Liver (tissue), 9 donors: ENCODE results near the gene USP49. TPM values are rescaled to one million over a fixed set of nuclear protein-coding genes. Genes with fewer than 3 reads are reported as not detected.

Experiments used
- DNase-seq: peaks from one replicate; pipeline ENCODE4 v3.0.0-alpha.2; 2017; ENCODE audit warnings: low spot score
- H3K27ac ChIP-seq, 2 donors: one replicate each; pipeline ENCODE4 v1.7.0; 2013; ENCODE audit warnings: inconsistent platforms in 2 of 2, low read length in 2 of 2, control low read depth in 1 of 2, low read depth in 1 of 2, mild to moderate bottlenecking in 1 of 2
- H3K27me3 ChIP-seq, 4 donors: one replicate each; pipeline versions ENCODE4 v1.6.1 to v1.7.0; 2013; ENCODE audit warnings: low read length in 3 of 4, inconsistent platforms in 1 of 4, mild to moderate bottlenecking in 1 of 4, moderate library complexity in 1 of 4; ENCODE audit not compliant: control insufficient read depth in 4 of 4, insufficient read depth in 4 of 4
- H3K36me3 ChIP-seq, 4 donors: one replicate each; pipeline versions ENCODE4 v1.6.1 to v1.7.0; 2013; ENCODE audit warnings: low read length in 3 of 4, mild to moderate bottlenecking in 3 of 4, low read depth in 1 of 4, moderate library complexity in 1 of 4; ENCODE audit not compliant: control insufficient read depth in 4 of 4, insufficient read depth in 3 of 4
- H3K4me1 ChIP-seq, 4 donors: one replicate each; pipeline versions ENCODE4 v1.6.1 to v1.7.0; 2013; ENCODE audit warnings: low read length in 3 of 4, mild to moderate bottlenecking in 3 of 4, moderate library complexity in 1 of 4; ENCODE audit not compliant: control insufficient read depth in 4 of 4, insufficient read depth in 4 of 4
- H3K4me3 ChIP-seq, 3 donors: one replicate each; pipeline versions ENCODE4 v1.6.1 to v1.7.0; 2013; ENCODE audit warnings: low read length in 3 of 3, control low read depth in 1 of 3, low read depth in 1 of 3, mild to moderate bottlenecking in 1 of 3
- H3K9ac ChIP-seq, 2 donors: one replicate each; pipeline ENCODE4 v1.7.0; 2013; ENCODE audit warnings: low read length in 2 of 2, mild to moderate bottlenecking in 2 of 2, moderate library complexity in 2 of 2, control low read depth in 1 of 2, low read depth in 1 of 2
- H3K9me3 ChIP-seq, 4 donors: one replicate each; pipeline versions ENCODE4 v1.6.1 to v1.7.0; 2013; ENCODE audit warnings: low read length in 3 of 4; ENCODE audit not compliant: control insufficient read depth in 4 of 4
- EGR1 ChIP-seq, 2 donors: IDR thresholded peaks; 2 replicates each; pipeline ENCODE4 v1.6.1; 2016 to 2018; ENCODE audit warnings: antibody characterized with exemption in 2 of 2, low read depth in 2 of 2
- FOXA1 ChIP-seq: IDR thresholded peaks from 2 replicates; pipeline ENCODE4 v1.6.1; 2016; ENCODE audit warnings: antibody characterized with exemption
- FOXA2 ChIP-seq: IDR thresholded peaks from 2 replicates; pipeline ENCODE4 v1.6.1; 2016; ENCODE audit warnings: antibody characterized with exemption
- GABPA ChIP-seq, 2 donors: IDR thresholded peaks in 1 of 2; conservative IDR thresholded peaks in 1 of 2; 2 replicates each; pipeline ENCODE4 v1.6.1; 2016; ENCODE audit warnings: antibody characterized with exemption in 2 of 2, mild to moderate bottlenecking in 1 of 2, moderate library complexity in 1 of 2
- HNF4A ChIP-seq, 2 donors: conservative IDR thresholded peaks; 2 replicates each; pipeline ENCODE4 v1.6.1; 2016; ENCODE audit warnings: antibody characterized with exemption in 2 of 2, mild to moderate bottlenecking in 2 of 2
- HNF4G ChIP-seq: IDR thresholded peaks from 2 replicates; pipeline ENCODE4 v1.6.1; 2016; ENCODE audit warnings: antibody characterized with exemption
- JUND ChIP-seq, 2 donors: IDR thresholded peaks; 2 replicates each; pipeline ENCODE4 v1.6.1; 2016; ENCODE audit warnings: antibody characterized with exemption in 2 of 2
- NR2F2 ChIP-seq: IDR thresholded peaks from 2 replicates; pipeline ENCODE4 v1.6.1; 2016; ENCODE audit warnings: antibody characterized with exemption
- RAD21 ChIP-seq, 2 donors: IDR thresholded peaks; 2 replicates each; pipeline ENCODE4 v1.6.1; 2016; ENCODE audit warnings: antibody characterized with exemption in 2 of 2, mild to moderate bottlenecking in 2 of 2
- RXRA ChIP-seq, 2 donors: IDR thresholded peaks; 2 replicates each; pipeline ENCODE4 v1.6.1; 2017 to 2018; ENCODE audit warnings: antibody characterized with exemption in 2 of 2, mild to moderate bottlenecking in 1 of 2
- SP1 ChIP-seq: IDR thresholded peaks from 2 replicates; pipeline ENCODE4 v1.6.1; 2018; ENCODE audit warnings: antibody characterized with exemption, mild to moderate bottlenecking
- TAF1 ChIP-seq: conservative IDR thresholded peaks from 2 replicates; pipeline ENCODE4 v1.6.1; 2016; ENCODE audit warnings: antibody characterized with exemption, mild to moderate bottlenecking
- YY1 ChIP-seq: IDR thresholded peaks from 2 replicates; pipeline ENCODE4 v1.6.1; 2016; ENCODE audit warnings: antibody characterized with exemption, mild to moderate bottlenecking
- whole genome bisulfite sequencing: extraction: QIAGEN DNeasy Blood & Tissue Kit; methylation state at CpG from one replicate; pipeline ENCODE4 v1.1.7; 2013; 5-methylcytosine and 5-hydroxymethylcytosine counted together
- polyA plus RNA-seq, 2 donors: library from polyadenylated mRNA; stranded (reverse) in 1 of 2; unstranded in 1 of 2; fragments of 200-250 nt in 1 of 2; fragments of >200 nt in 1 of 2; fragmentation: Nextera tagmentation in 1 of 2; extraction: Ambion mirVana in 1 of 2; gene quantifications; one replicate each; pipeline versions ENCODE4 v1.2.1 to v1.2.3, GENCODE V29; 2013 to 2015
- total RNA-seq, 2 donors: library from RNA; depleted of rRNA; stranded (reverse); fragments of >200 nt; gene quantifications; one replicate each; pipeline ENCODE4 v1.2.3, GENCODE V29; 2014
- TF ChIP-seq, protein P1 (sequence below): fragments of 150-350 bp; IDR thresholded peaks from 2 replicates; pipeline ENCODE4 v1.5.1; 2017; ENCODE audit warnings: improper control_type of control experiment, low read depth, low read length; ENCODE audit not compliant: missing input control
- TF ChIP-seq, protein P2 (sequence below): IDR thresholded peaks from 2 replicates; pipeline ENCODE4 v1.6.1; 2016; ENCODE audit warnings: antibody characterized with exemption
- TF ChIP-seq, protein P3 (sequence below): IDR thresholded peaks from 2 replicates; pipeline ENCODE4 v1.6.1; 2016; ENCODE audit warnings: antibody characterized with exemption, mild to moderate bottlenecking
- TF ChIP-seq, protein P4 (sequence below): IDR thresholded peaks from 2 replicates; pipeline ENCODE4 v1.6.1; 2016; ENCODE audit warnings: antibody characterized with exemption
- TF ChIP-seq, protein P5 (sequence below): IDR thresholded peaks from 2 replicates; pipeline ENCODE4 v1.6.1; 2016; ENCODE audit warnings: antibody characterized with exemption
- donor health status: healthy.
- donor health status: healthy.
- donor health status: healthy.
- donor health status: healthy.
- donor health status: healthy.

Gene USP49
- total and polyA plus RNA-seq, 4 donors: 0.33 to 3.4 (median 1.1) TPM

DNA sequence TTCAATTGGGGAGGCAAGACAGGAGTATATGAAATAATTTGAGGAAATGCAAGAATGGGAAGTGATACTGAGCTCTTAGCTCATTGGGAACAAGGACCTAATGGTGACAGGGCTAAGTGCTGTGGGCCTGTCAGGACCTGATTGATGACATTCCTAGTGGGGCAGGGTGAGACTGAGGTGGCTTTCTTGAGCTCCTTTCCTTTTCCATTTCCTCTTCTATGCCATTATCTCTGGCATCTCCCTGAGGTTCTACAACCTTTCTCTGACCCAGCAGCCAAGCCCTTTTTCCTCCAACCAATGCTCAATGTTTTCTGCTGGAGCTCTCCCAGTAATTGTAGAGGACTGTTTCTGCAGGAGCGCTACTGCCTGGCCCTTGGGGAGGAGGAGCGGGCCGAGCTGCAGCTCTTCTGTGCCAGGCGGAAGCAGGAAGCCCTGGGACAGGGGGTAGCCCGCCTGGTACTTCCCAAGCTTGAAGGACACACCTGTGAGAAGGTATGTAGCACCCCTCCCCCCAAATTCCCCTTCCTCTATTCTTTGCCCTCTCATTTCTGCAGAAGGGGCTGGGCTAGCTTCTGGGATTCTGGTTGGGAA, 110.5 kb downstream of the USP49 start:
- no peak overlapping the region for H3K27ac ChIP-seq

More for the DNA sequence above, 110.5 kb downstream of the USP49 start:
- Histone ChIP-seq H3K4me3 (no peak overlapping the region), H3K4me1 (peaks cover 9 to 35% (median 25%) of the 10 kb centered on the region in 4 donors), H3K36me3 (peaks cover 0 to 5% (median 4%) of the 10 kb centered on the region in 4 donors), H3K9ac (no peak overlapping the region), H3K9me3 (no peaks in the 10 kb centered on the region), H3K27me3 (no peaks in the 10 kb centered on the region)
- TF ChIP-seq FOXA2 (no peak), EGR1 (IDR thresholded peaks at IDR 0.05; ENCODE audit: low read depth in 2 of 2) (no peak), NR2F2 (no peak), YY1 (no peak), TAF1 (no peak), HNF4G (no peak), JUND (IDR thresholded peaks at IDR 0.05) (no peak), SP1 (no peak), GABPA (IDR thresholded peaks at IDR 0.05 in 1 of 2, conservative IDR thresholded peaks at IDR 0.05 in 1 of 2) (no peak), FOXA1 (no peak), HNF4A (conservative IDR thresholded peaks at IDR 0.05) (no peak), RAD21 (IDR thresholded peaks at IDR 0.05) (no peak), RXRA (IDR thresholded peaks at IDR 0.05) (no peak)
- TF ChIP-seq, protein P1, sequence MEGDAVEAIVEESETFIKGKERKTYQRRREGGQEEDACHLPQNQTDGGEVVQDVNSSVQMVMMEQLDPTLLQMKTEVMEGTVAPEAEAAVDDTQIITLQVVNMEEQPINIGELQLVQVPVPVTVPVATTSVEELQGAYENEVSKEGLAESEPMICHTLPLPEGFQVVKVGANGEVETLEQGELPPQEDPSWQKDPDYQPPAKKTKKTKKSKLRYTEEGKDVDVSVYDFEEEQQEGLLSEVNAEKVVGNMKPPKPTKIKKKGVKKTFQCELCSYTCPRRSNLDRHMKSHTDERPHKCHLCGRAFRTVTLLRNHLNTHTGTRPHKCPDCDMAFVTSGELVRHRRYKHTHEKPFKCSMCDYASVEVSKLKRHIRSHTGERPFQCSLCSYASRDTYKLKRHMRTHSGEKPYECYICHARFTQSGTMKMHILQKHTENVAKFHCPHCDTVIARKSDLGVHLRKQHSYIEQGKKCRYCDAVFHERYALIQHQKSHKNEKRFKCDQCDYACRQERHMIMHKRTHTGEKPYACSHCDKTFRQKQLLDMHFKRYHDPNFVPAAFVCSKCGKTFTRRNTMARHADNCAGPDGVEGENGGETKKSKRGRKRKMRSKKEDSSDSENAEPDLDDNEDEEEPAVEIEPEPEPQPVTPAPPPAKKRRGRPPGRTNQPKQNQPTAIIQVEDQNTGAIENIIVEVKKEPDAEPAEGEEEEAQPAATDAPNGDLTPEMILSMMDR: no peak
- TF ChIP-seq, protein P2, sequence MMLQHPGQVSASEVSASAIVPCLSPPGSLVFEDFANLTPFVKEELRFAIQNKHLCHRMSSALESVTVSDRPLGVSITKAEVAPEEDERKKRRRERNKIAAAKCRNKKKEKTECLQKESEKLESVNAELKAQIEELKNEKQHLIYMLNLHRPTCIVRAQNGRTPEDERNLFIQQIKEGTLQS: no peak
- TF ChIP-seq, protein P3, sequence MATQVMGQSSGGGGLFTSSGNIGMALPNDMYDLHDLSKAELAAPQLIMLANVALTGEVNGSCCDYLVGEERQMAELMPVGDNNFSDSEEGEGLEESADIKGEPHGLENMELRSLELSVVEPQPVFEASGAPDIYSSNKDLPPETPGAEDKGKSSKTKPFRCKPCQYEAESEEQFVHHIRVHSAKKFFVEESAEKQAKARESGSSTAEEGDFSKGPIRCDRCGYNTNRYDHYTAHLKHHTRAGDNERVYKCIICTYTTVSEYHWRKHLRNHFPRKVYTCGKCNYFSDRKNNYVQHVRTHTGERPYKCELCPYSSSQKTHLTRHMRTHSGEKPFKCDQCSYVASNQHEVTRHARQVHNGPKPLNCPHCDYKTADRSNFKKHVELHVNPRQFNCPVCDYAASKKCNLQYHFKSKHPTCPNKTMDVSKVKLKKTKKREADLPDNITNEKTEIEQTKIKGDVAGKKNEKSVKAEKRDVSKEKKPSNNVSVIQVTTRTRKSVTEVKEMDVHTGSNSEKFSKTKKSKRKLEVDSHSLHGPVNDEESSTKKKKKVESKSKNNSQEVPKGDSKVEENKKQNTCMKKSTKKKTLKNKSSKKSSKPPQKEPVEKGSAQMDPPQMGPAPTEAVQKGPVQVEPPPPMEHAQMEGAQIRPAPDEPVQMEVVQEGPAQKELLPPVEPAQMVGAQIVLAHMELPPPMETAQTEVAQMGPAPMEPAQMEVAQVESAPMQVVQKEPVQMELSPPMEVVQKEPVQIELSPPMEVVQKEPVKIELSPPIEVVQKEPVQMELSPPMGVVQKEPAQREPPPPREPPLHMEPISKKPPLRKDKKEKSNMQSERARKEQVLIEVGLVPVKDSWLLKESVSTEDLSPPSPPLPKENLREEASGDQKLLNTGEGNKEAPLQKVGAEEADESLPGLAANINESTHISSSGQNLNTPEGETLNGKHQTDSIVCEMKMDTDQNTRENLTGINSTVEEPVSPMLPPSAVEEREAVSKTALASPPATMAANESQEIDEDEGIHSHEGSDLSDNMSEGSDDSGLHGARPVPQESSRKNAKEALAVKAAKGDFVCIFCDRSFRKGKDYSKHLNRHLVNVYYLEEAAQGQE: no peak
- TF ChIP-seq, protein P4, sequence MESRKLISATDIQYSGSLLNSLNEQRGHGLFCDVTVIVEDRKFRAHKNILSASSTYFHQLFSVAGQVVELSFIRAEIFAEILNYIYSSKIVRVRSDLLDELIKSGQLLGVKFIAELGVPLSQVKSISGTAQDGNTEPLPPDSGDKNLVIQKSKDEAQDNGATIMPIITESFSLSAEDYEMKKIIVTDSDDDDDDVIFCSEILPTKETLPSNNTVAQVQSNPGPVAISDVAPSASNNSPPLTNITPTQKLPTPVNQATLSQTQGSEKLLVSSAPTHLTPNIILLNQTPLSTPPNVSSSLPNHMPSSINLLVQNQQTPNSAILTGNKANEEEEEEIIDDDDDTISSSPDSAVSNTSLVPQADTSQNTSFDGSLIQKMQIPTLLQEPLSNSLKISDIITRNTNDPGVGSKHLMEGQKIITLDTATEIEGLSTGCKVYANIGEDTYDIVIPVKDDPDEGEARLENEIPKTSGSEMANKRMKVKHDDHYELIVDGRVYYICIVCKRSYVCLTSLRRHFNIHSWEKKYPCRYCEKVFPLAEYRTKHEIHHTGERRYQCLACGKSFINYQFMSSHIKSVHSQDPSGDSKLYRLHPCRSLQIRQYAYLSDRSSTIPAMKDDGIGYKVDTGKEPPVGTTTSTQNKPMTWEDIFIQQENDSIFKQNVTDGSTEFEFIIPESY: no peak
- TF ChIP-seq, protein P5, sequence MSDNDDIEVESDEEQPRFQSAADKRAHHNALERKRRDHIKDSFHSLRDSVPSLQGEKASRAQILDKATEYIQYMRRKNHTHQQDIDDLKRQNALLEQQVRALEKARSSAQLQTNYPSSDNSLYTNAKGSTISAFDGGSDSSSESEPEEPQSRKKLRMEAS: no peak
- no peak for DNase-seq
- 81% methylated on average over 5 of the region's 5 CpGs for WGBS
